ENCODE measurements around the gene DHDDS.

Gene DHDDS

GRCh38 chr1:26476958-26477357 is 44.8 kb downstream of the DHDDS start:
- Histone ChIP-seq H3K36me3 (ENCODE audit: control insufficient read depth in 2 of 2, insufficient read depth in 1 of 2, low read length in 2 of 2) (peaks cover 34 to 55% of the 10 kb centered on the region in 2 experiments), H3K4me3 (ENCODE audit: low read depth, low read length) (no peak overlapping the region), H3K4me1 (ENCODE audit: control insufficient read depth, insufficient read depth, low read length) (0 out of 2 replicates have a peak, but pooled peaks cover 2% of the 10 kb centered on the region), H3K27ac (ENCODE audit: extremely low read depth, low read depth, low read length) (no peak overlapping the region), H3K9me3 (ENCODE audit: control insufficient read depth, insufficient read depth, low read depth, low read length) (no peaks in the 10 kb centered on the region)
- CTCF ChIA-PET = interaction anchor here (0.6 kb wide), 1 partner anchor 248 kb away, joined by 3 read pairs; no protein-coding TSS in a partner anchor
- TF ChIP-seq PRDM6 (tag by site-specific recombination; IDR thresholded peaks at IDR 0.05) (no peak), ZNF660 (tag by site-specific recombination; IDR thresholded peaks at IDR 0.05) (0 out of 2 replicates have a peak, but pooled peaks have one; percentile 11)
- POLR2A ChIA-PET = no interaction called here

GRCh38 chr1:26477446-26478152 is 45.5 kb downstream of the DHDDS start:
- no peaks in the 10 kb centered on the region for H3K9me3 ChIP-seq (ENCODE audit: control insufficient read depth, insufficient read depth, low read depth, low read length)
- peaks cover 34 to 55% of the 10 kb centered on the region in 2 experiments for H3K36me3 ChIP-seq (ENCODE audit: control insufficient read depth in 2 of 2, insufficient read depth in 1 of 2, low read length in 2 of 2)
- no peak overlapping the region; the same call in 1 of the 2 replicates for H3K27ac ChIP-seq (ENCODE audit: extremely low read depth, low read depth, low read length)
- TF ChIP-seq SALL2 (tag by site-specific recombination; IDR thresholded peaks at IDR 0.05; ENCODE audit: borderline replicate concordance) (no peak), ZNF501 (tag by site-specific recombination; IDR thresholded peaks at IDR 0.05) (no peak), ZSCAN18 (tag by site-specific recombination; IDR thresholded peaks at IDR 0.05) (no peak), MZF1 (tag by site-specific recombination; IDR thresholded peaks at IDR 0.05; ENCODE audit: borderline replicate concordance) (no peak), ZFP3 (tag by site-specific recombination; IDR thresholded peaks at IDR 0.05; ENCODE audit: low read depth) (no peak), SP2 (tag by site-specific recombination; IDR thresholded peaks at IDR 0.05) (peak; percentile 13; the same call in 1 of the 2 replicates), ZNF600 (tag by site-specific recombination; IDR thresholded peaks at IDR 0.05) (peak; percentile 69; the same call in 1 of the 2 replicates), ZNF654 (tag by site-specific recombination; IDR thresholded peaks at IDR 0.05; ENCODE audit: low read depth) (no peak), ZNF23 (tag by site-specific recombination; IDR thresholded peaks at IDR 0.05; ENCODE audit: borderline replicate concordance) (no peak), ZNF518A (tag by site-specific recombination; conservative IDR thresholded peaks at IDR 0.05; ENCODE audit: low read depth) (no peak), FEZF1 (tag by site-specific recombination; IDR thresholded peaks at IDR 0.05) (peak; percentile 57; the same call in 1 of the 2 replicates), ZIC2 (tag by site-specific recombination; IDR thresholded peaks at IDR 0.05) (no peak), ZNF510 (tag by site-specific recombination; IDR thresholded peaks at IDR 0.05; ENCODE audit: insufficient replicate concordance) (no peak), ZNF660 (tag by site-specific recombination; IDR thresholded peaks at IDR 0.05) (peak; percentile 68; the same call in 1 of the 2 replicates), ZSCAN30 (tag by site-specific recombination; IDR thresholded peaks at IDR 0.05) (no peak), ZNF530 (tag by site-specific recombination; IDR thresholded peaks at IDR 0.05; ENCODE audit: low read depth) (no peak), OSR2 (tag by site-specific recombination; IDR thresholded peaks at IDR 0.05) (no peak)
- ChIA-PET CTCF (no interaction called here), POLR2A (no interaction called here)
- H3K4me3 ChIP-seq (ENCODE audit: low read depth, low read length) = no peak overlapping the region
- 0 out of 2 replicates have a peak, but pooled peaks cover 2% of the 10 kb centered on the region for H3K4me1 ChIP-seq (ENCODE audit: control insufficient read depth, insufficient read depth, low read length)

Measured in HEK293 (cell line).